Osteoblast (primary cell): Measurements from ENCODE around the gene ZNF214. TPM values are rescaled to one million over a fixed set of nuclear protein-coding genes. Genes with fewer than 3 reads are reported as not detected.

Source experiments
- DNase-seq: peaks from one replicate; pipeline ENCODE4 v3.0.0; 2011; ENCODE audit warnings: low spot score, mixed read lengths; ENCODE audit not compliant: insufficient read length; ENCODE audit errors: missing footprints
- H2AFZ ChIP-seq: 2 replicates; pipeline ENCODE4 v1.6.0; 2011; ENCODE audit warnings: mild to moderate bottlenecking, low read length
- H3K27ac ChIP-seq: 2 replicates; pipeline ENCODE4 v1.5.1; 2011; ENCODE audit warnings: mild to moderate bottlenecking, low read depth, low read length, moderate library complexity
- H3K27me3 ChIP-seq: 2 replicates; pipeline ENCODE4 v1.6.0; 2012; ENCODE audit warnings: mild to moderate bottlenecking, control low read depth, inconsistent platforms, low read length, moderate library complexity; ENCODE audit not compliant: insufficient read depth
- H3K36me3 ChIP-seq: 2 replicates; pipeline ENCODE4 v1.5.1; 2011; ENCODE audit warnings: mild to moderate bottlenecking, low read length, control low read depth, moderate library complexity; ENCODE audit not compliant: insufficient read depth
- H3K4me1 ChIP-seq: 2 replicates; pipeline ENCODE4 v1.5.1; 2011; ENCODE audit warnings: mild to moderate bottlenecking, low read length, control low read depth, moderate library complexity; ENCODE audit not compliant: insufficient read depth
- H3K4me2 ChIP-seq: 2 replicates; pipeline ENCODE4 v1.6.0; 2011; ENCODE audit warnings: mild to moderate bottlenecking, low read length; ENCODE audit not compliant: insufficient read depth
- H3K4me3 ChIP-seq: fragments of 200-600 bp; sonication (generic); 3 replicates; pipeline ENCODE4 v1.5.1; 2012; ENCODE audit warnings: mild to moderate bottlenecking, low read length, inconsistent platforms; ENCODE audit not compliant: insufficient read depth
- H3K79me2 ChIP-seq: 2 replicates; pipeline ENCODE4 v1.6.0; 2012; ENCODE audit warnings: mild to moderate bottlenecking, low read length, control low read depth, inconsistent platforms; ENCODE audit not compliant: insufficient read depth
- H3K9me3 ChIP-seq: 2 replicates; pipeline ENCODE4 v1.5.1; 2011; ENCODE audit warnings: low read depth, low read length, control low read depth
- H4K20me1 ChIP-seq: 2 replicates; pipeline ENCODE4 v1.6.0; 2012; ENCODE audit warnings: mild to moderate bottlenecking, low read length, control low read depth; ENCODE audit not compliant: insufficient read depth
- total RNA-seq: library from RNA; depleted of rRNA; stranded (reverse); fragments of >200 nt; gene quantifications from 2 replicates; pipeline ENCODE4 v1.2.3, GENCODE V29; 2012
- TF ChIP-seq, protein P1 (sequence below): IDR thresholded peaks from 2 replicates; pipeline ENCODE4 v1.5.1; 2011; ENCODE audit warnings: mild to moderate bottlenecking, low read depth, low read length, moderate library complexity; ENCODE audit errors: extremely low read depth

ZNF214 gene
- total RNA-seq, 1 donor, result 3.6 TPM

DNA sequence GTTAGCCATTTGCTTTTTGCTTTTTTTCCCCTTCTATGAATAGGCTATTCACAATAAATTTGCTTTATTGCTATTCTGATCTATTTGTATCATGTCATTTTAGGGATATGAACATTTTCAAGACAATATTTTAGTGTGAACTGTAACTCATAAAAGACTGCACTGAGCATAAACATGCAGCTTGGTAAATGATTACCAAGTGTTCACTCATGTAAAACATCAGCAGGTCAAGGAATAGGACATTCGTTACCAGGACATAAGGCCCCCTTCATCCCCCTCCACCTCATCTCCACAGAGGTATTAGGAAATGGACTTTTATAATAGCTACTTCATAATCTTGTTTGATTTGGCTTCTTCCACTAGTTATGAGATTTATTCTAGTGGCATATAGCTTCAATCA lies 12.5 kb upstream of the ZNF214 start:
- TF ChIP-seq, protein P1, sequence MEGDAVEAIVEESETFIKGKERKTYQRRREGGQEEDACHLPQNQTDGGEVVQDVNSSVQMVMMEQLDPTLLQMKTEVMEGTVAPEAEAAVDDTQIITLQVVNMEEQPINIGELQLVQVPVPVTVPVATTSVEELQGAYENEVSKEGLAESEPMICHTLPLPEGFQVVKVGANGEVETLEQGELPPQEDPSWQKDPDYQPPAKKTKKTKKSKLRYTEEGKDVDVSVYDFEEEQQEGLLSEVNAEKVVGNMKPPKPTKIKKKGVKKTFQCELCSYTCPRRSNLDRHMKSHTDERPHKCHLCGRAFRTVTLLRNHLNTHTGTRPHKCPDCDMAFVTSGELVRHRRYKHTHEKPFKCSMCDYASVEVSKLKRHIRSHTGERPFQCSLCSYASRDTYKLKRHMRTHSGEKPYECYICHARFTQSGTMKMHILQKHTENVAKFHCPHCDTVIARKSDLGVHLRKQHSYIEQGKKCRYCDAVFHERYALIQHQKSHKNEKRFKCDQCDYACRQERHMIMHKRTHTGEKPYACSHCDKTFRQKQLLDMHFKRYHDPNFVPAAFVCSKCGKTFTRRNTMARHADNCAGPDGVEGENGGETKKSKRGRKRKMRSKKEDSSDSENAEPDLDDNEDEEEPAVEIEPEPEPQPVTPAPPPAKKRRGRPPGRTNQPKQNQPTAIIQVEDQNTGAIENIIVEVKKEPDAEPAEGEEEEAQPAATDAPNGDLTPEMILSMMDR, result no peak
- Histone ChIP-seq H2AFZ (no peak overlapping the region), H3K27ac (no peak overlapping the region), H3K9me3 (no peaks in the 10 kb centered on the region), H3K36me3 (no peaks in the 10 kb centered on the region), H3K4me2 (no peak overlapping the region), H3K79me2 (no peaks in the 10 kb centered on the region), H4K20me1 (no peaks in the 10 kb centered on the region), H3K4me1 (no peaks in the 10 kb centered on the region), H3K4me3 (no peak overlapping the region), H3K27me3 (peaks cover 12% of the 10 kb centered on the region)
- no peak for DNase-seq

DNA sequence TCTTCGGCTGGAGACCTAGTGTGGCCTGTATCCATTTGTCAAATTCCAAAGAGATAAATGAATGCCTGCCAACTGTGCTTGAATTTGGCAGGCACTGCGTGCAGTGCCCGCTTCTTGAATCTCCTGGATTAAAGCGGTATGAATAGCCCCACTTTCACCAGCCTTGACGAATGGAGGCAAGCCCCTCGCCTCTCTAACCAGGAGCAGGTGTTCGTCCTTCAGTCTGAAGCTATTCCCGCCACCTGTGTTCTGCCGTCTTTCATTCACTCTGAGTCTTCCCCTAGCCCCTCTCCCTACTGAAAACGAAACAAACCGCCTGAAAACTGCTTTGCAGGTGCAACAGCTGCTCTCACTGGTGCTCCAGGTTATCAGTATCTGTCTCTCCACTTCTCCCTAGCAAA lies 11.3 kb upstream of the ZNF214 start:
- TF ChIP-seq, protein P1, result no peak
- Histone ChIP-seq H3K4me1 (no peaks in the 10 kb centered on the region), H3K4me2 (peak overlapping the region; percentile 2)

DNA sequence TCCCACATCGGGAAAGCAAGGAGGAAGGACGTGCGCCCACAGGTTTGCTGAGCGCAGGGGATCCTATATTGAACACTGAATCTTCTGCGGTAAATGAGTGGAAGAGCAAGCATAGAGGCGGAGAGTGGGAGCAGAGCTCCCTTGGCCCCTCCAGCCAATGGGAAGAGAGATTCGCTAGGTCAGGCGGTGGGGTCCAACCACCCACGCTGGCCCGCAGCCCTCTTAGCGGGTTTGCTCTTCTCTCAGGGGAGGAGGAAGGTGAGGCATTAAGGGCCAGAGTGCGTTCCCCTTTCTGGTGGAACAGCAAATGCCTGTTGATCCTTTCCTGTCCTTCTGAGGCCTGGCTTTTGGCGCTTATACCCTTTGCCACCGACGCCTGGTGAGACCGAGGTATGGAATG lies 10.7 kb upstream of the ZNF214 start:
- no peak overlapping the region for H3K4me2 ChIP-seq

More for the DNA sequence above, 11.3 kb upstream of the ZNF214 start:
- peak overlapping the region; percentile 6 for H2AFZ ChIP-seq
- peak; percentile 1 for DNase-seq
- no peak overlapping the region for H3K27ac ChIP-seq
- no peaks in the 10 kb centered on the region for H3K9me3 ChIP-seq
- peaks cover 12% of the 10 kb centered on the region for H3K27me3 ChIP-seq
- H4K20me1 ChIP-seq, result no peaks in the 10 kb centered on the region
- H3K36me3 ChIP-seq, result no peaks in the 10 kb centered on the region
- H3K79me2 ChIP-seq, result no peaks in the 10 kb centered on the region
- no peak overlapping the region for H3K4me3 ChIP-seq

DNA sequence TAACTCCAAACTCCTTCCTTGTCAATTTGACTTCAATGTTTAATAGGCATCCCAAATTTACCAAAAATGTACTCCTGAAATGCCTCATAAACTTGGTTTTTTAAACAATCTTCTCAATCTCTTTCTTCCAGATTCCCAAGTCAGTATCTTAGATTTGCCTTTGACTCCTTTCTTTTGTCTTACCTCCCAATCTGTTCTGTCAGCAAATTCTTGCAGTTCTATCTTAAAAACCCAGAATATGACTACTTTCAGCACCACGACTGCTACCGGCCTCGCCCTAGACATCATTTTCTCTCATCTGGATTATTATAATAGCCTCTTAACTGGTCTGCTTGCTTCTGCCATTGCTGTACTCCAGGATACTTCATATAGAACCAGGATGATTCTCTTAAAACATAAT lies 8.0 kb upstream of the ZNF214 start:
- Histone ChIP-seq H3K27me3 (peaks cover 16% of the 10 kb centered on the region), H2AFZ (no peak overlapping the region), H3K4me1 (no peaks in the 10 kb centered on the region), H3K79me2 (no peaks in the 10 kb centered on the region), H4K20me1 (no peaks in the 10 kb centered on the region), H3K9me3 (no peaks in the 10 kb centered on the region), H3K4me2 (no peak overlapping the region), H3K4me3 (no peak overlapping the region), H3K27ac (no peak overlapping the region), H3K36me3 (no peaks in the 10 kb centered on the region)
- DNase-seq, result no peak
- TF ChIP-seq, protein P1, result no peak

More for the DNA sequence above, 10.7 kb upstream of the ZNF214 start:
- no peak for DNase-seq
- H3K4me1 ChIP-seq, result no peaks in the 10 kb centered on the region
- H3K4me3 ChIP-seq, result no peak overlapping the region
- H3K27ac ChIP-seq, result no peak overlapping the region
- H4K20me1 ChIP-seq, result no peaks in the 10 kb centered on the region
- no peak overlapping the region for H2AFZ ChIP-seq
- peaks cover 12% of the 10 kb centered on the region for H3K27me3 ChIP-seq
- TF ChIP-seq, protein P1, result no peak
- no peaks in the 10 kb centered on the region for H3K9me3 ChIP-seq
- H3K79me2 ChIP-seq, result no peaks in the 10 kb centered on the region
- H3K36me3 ChIP-seq, result no peaks in the 10 kb centered on the region
